ENCODE data around the gene SLC66A2. TPM values are rescaled to one million over a fixed set of nuclear protein-coding genes. Genes with fewer than 3 reads are reported as not detected.

SLC66A2 gene
- total RNA-seq, 1 donor from 2014 or later: 29.8 TPM

- peaks cover 74% of the 10 kb centered on the region for H3K36me3 Mint-ChIP-seq (ENCODE audit: low read depth)
- DNase-seq (ENCODE audit: low read depth, low spot score): no peak
- no peaks in the 10 kb centered on the region for H3K27me3 Mint-ChIP-seq (ENCODE audit: low read depth)
- H3K4me1 Mint-ChIP-seq: peaks cover 15% of the 10 kb centered on the region
- no peak overlapping the region for H3K27ac Mint-ChIP-seq (ENCODE audit: unreplicated experiment)
- H3K9me3 Mint-ChIP-seq: peaks cover 27% of the 10 kb centered on the region
- H3K4me3 Mint-ChIP-seq: no peak overlapping the region
- TF ChIP-seq CTCF (conservative IDR thresholded peaks at IDR 0.05): no peak
Observed at GRCh38 chr18:79932907-79933306, 18.5 kb downstream of the SLC66A2 start.

- Mint-ChIP-seq H3K4me3 (no peak overlapping the region), H3K9me3 (peaks cover 27% of the 10 kb centered on the region), H3K4me1 (peaks cover 15% of the 10 kb centered on the region), H3K27ac (ENCODE audit: unreplicated experiment) (no peak overlapping the region), H3K27me3 (ENCODE audit: low read depth) (no peaks in the 10 kb centered on the region), H3K36me3 (ENCODE audit: low read depth) (peaks cover 69% of the 10 kb centered on the region)
- no peak for TF ChIP-seq CTCF (conservative IDR thresholded peaks at IDR 0.05)
- no peak for DNase-seq (ENCODE audit: low read depth, low spot score)
Observed at GRCh38 chr18:79931475-79931874, 20.0 kb downstream of the SLC66A2 start.

DNA sequence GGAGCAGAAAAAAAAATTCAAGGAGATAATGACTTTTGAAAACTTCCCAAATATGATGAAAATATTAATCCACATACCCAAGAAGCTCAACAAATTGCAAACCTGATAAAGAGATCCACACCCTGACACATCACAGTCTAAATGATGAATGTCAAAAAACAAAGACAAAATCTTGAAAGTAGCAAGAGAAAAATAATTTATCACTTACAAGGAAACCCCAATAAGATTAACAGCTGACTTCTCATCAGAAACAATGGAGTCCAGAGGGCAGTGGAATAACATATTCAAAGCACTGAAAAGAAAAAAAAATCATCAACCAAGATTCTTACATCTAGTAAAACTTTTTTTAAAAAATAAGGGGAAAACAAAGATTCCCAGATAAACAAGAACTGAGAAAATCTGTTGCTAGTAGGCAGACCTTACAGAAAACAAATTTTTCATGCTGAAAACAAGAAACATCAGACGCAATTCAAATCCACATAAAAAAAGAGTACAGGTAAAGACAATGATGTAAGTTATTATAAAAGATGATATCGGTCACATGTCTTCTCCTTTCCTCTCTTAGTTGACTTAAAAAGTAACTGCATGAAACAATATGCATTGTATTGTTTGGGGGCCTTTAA lies 21.3 kb downstream of the SLC66A2 start:
- TF ChIP-seq CTCF (conservative IDR thresholded peaks at IDR 0.05): no peak
- Mint-ChIP-seq H3K4me1 (peaks cover 15% of the 10 kb centered on the region), H3K36me3 (ENCODE audit: low read depth) (peaks cover 62% of the 10 kb centered on the region), H3K4me3 (no peak overlapping the region), H3K9me3 (peaks cover 27% of the 10 kb centered on the region), H3K27me3 (ENCODE audit: low read depth) (no peaks in the 10 kb centered on the region), H3K27ac (ENCODE audit: unreplicated experiment) (no peak overlapping the region)
- no peak for DNase-seq (ENCODE audit: low read depth, low spot score)

DNA sequence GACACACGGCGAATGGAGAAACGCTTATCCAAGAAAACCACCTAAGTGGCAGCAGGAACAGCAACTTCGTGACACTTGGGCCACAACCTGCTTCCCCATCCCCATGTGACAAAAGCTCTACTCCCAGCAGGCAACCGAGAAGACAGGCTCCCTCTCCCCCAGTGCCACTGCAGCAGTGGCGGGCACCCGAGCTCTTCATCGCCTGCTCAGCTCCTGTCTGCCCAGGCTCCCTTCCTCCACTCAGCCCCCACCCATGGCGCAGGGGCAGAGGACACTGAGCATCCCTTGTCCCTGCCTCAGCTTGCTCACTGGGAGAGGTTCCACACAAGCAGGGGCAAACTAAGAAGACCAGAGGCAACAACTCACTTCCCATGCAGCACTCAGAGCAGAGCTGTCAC lies 22.9 kb downstream of the SLC66A2 start:
- Mint-ChIP-seq H3K4me3 (no peak overlapping the region), H3K36me3 (ENCODE audit: low read depth) (peaks cover 53% of the 10 kb centered on the region), H3K4me1 (peaks cover 1% of the 10 kb centered on the region), H3K27me3 (ENCODE audit: low read depth) (no peaks in the 10 kb centered on the region), H3K9me3 (peaks cover 22% of the 10 kb centered on the region), H3K27ac (ENCODE audit: unreplicated experiment) (no peak overlapping the region)
- TF ChIP-seq CTCF (conservative IDR thresholded peaks at IDR 0.05): no peak
- DNase-seq (ENCODE audit: low read depth, low spot score): no peak

DNA sequence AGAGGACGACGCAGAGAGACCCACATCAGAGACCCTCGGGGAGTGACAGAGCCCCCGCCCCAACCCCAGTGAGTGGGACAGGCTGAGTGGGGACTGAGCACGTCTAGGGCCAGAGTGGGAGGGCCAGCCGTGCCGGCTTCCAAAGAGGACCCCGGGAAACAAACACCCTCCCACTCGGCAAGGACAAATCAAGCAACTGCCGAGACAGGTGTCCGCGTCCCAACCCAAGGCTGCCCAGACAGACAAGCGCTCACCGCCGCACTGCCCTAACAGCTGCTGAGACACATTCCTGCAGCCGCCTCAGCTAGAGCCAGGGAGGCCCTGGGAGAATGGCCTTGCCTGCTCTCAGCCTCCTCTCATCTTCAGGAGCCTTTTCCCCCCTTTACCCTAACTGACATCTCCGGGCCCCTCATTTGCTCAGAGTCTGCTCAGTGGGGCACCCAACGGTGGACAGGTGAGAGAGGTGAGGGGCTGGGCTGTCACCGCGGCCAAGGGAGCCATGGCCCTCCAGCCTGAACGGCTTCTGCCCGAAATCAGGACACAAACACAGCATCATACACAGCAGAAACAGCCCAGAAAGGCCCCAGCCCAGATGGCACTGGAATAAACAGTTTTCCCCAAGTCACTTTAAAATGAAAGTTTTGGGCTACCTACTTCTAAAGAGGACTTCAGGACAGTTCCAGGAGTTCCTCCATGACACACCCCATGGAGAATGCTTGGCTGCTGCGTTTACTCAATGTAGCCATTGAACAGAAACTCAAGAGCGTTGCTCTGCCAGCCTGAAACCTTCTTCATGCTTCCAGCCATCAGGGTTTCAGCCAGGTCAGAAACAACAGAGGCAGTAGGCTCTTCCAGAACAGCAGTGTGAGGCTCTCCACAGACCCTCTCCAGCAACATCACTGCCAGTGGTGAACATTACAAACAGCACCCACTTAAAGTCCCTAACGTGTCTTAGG lies 23.6 kb downstream of the SLC66A2 start:
- Mint-ChIP-seq H3K9me3 (peaks cover 17% of the 10 kb centered on the region), H3K27me3 (ENCODE audit: low read depth) (no peaks in the 10 kb centered on the region), H3K36me3 (ENCODE audit: low read depth) (peaks cover 50% of the 10 kb centered on the region), H3K4me3 (no peak overlapping the region), H3K4me1 (no peaks in the 10 kb centered on the region), H3K27ac (ENCODE audit: unreplicated experiment) (no peak overlapping the region)
- no peak for TF ChIP-seq CTCF (conservative IDR thresholded peaks at IDR 0.05)
- no peak for DNase-seq (ENCODE audit: low read depth, low spot score)

Data from neural crest cell (in vitro differentiated cells).